Gastrocnemius medialis (tissue), 4 donors: Measurements from ENCODE around the gene ABHD12B.

Source experiments
- CTCF ChIP-seq, 5 experiments: fragments of 450-650 bp in 3 of 5; fragments of 200-600 bp in 2 of 5; sonication (generic) in 2 of 5; IDR thresholded peaks in 4 of 5; conservative IDR thresholded peaks in 1 of 5; 1 replicate in 4 of 5; 2 replicates in 1 of 5; pipeline ENCODE4 v1.5.1; 2016 to 2019; ENCODE audit warnings: antibody characterized with exemption in 5 of 5, mild to moderate bottlenecking in 3 of 5, moderate library complexity in 3 of 5
- POLR2A ChIP-seq, 2 donors: fragments of 450-650 bp; IDR thresholded peaks; one replicate each; pipeline ENCODE4 v1.6.1; 2017; ENCODE audit warnings: antibody characterized with exemption in 2 of 2, mild to moderate bottlenecking in 2 of 2, moderate library complexity in 2 of 2

GRCh38 chr14:50875359-50876070, 3.7 kb downstream of the ABHD12B start:
- TF ChIP-seq POLR2A (IDR thresholded peaks at IDR 0.05) (no peak), CTCF (IDR thresholded peaks at IDR 0.05 in 4 of 5, conservative IDR thresholded peaks at IDR 0.05 in 1 of 5) (no peak)
